ENCODE measurements around the gene DKC1.

- TF ChIP-seq CTCF (IDR thresholded peaks at IDR 0.05; ENCODE audit: low read length) (no peak), EZH2 (IDR thresholded peaks at IDR 0.05; ENCODE audit: borderline replicate concordance, low read length) (no peak)
Measured at GRCh38 chrX:154822029-154822428, 59.4 kb downstream of the DKC1 start.

Data from OCI-LY1 (cell line).